HG03565 (cell line): ENCODE measurements around the gene NFIA.

Experiments used
- ATAC-seq: cut with Tn5 transposase; IDR thresholded peaks from one replicate; pipeline ENCODE4 v1.9.1; 2021; ENCODE audit warnings: mild to moderate bottlenecking, moderate library complexity; ENCODE audit not compliant: unreplicated experiment

The NFIA gene

GRCh38 chr1:61082311-61083012, at the start of gene NFIA:
Gene NFIA (plus strand): TSS chr1:61082561.
- ATAC-seq = no peak

GRCh38 chr1:61035880-61036279, 46.5 kb upstream of the NFIA start:
- no peak for ATAC-seq

GRCh38 chr1:61042466-61043009, 39.8 kb upstream of the NFIA start:
- no peak for ATAC-seq

GRCh38 chr1:61043010-61043820, 39.1 kb upstream of the NFIA start:
- no peak for ATAC-seq

- ATAC-seq = no peak
Measured at GRCh38 chr1:61046434-61046833, 35.9 kb upstream of the NFIA start.

GRCh38 chr1:61047061-61047460, 35.3 kb upstream of the NFIA start:
- no peak for ATAC-seq

- peak; percentile 75 for ATAC-seq
Measured at GRCh38 chr1:61049850-61050540, 32.4 kb upstream of the NFIA start.

- ATAC-seq = no peak
Measured at GRCh38 chr1:61050541-61051442, 31.6 kb upstream of the NFIA start.

GRCh38 chr1:61051443-61051718, 31.0 kb upstream of the NFIA start:
- no peak for ATAC-seq

GRCh38 chr1:61051719-61052394, 30.5 kb upstream of the NFIA start:
- no peak for ATAC-seq

GRCh38 chr1:61052395-61053225, 29.8 kb upstream of the NFIA start:
- no peak for ATAC-seq

- ATAC-seq = no peak
Measured at GRCh38 chr1:61053226-61053711, 29.1 kb upstream of the NFIA start.

GRCh38 chr1:61053712-61054600, 28.4 kb upstream of the NFIA start:
- ATAC-seq = no peak

- no peak for ATAC-seq
Measured at GRCh38 chr1:61054601-61054993, 27.8 kb upstream of the NFIA start.

GRCh38 chr1:61055110-61055614, 27.2 kb upstream of the NFIA start:
- no peak for ATAC-seq

- ATAC-seq = no peak
Measured at GRCh38 chr1:61056196-61056572, 26.2 kb upstream of the NFIA start.

GRCh38 chr1:61056573-61057439, 25.6 kb upstream of the NFIA start:
- no peak for ATAC-seq
